Activated CD8-positive, alpha-beta T cell treated with anti-CD3 and anti-CD28 coated beads for 36 hours (primary cell): Measurements from ENCODE around the gene PLCG2. TPM values are rescaled to one million over a fixed set of nuclear protein-coding genes. Genes with fewer than 3 reads are reported as not detected.
"Not testable (repeated sequence)": the region's sequence is repeated elsewhere in the genome, so short reads cannot be mapped to it uniquely, and the experiment has no call there.

Experiments
- ATAC-seq: fragments of 200-7000 bp; cut with Tn5 transposase; one replicate; pipeline ENCODE4 v1.10.0; 2021; ENCODE audit warnings: mild to moderate bottlenecking, moderate library complexity
- CTCF ChIA-PET: fragments of 350-600 bp; sonication (Branson Sonifier 250); formaldehyde crosslinking; loops from one replicate; lab custom pipeline; 2021; ENCODE audit warnings: antibody characterized with exemption; lab: Charles Lee
- POLR2A ChIA-PET: fragments of 350-600 bp; sonication (Branson Sonifier 250); formaldehyde crosslinking; loops from one replicate; lab custom pipeline; 2021; ENCODE audit warnings: antibody characterized with exemption; lab: Charles Lee
- DNase-seq: peaks from one replicate; pipeline ENCODE4 v3.0.0-alpha.2; 2020
- H3K27ac Mint-ChIP-seq: one replicate; pipeline ENCODE4 v1.8.0; 2021; ENCODE audit warnings: mild to moderate bottlenecking, mixed read lengths
- H3K27me3 Mint-ChIP-seq: one replicate; pipeline ENCODE4 v1.8.0; 2021; ENCODE audit warnings: mixed read lengths
- H3K36me3 Mint-ChIP-seq: one replicate; pipeline ENCODE4 v1.8.0; 2021; ENCODE audit warnings: low read depth, mixed read lengths
- H3K4me1 Mint-ChIP-seq: one replicate; pipeline ENCODE4 v1.8.0; 2021; ENCODE audit warnings: low read depth, mixed read lengths
- H3K4me3 Mint-ChIP-seq: one replicate; pipeline ENCODE4 v1.8.0; 2021; ENCODE audit warnings: mild to moderate bottlenecking, moderate library complexity, mixed read lengths
- H3K9me3 Mint-ChIP-seq: one replicate; pipeline ENCODE4 v1.8.0; 2021; ENCODE audit warnings: mixed read lengths
- CTCF ChIP-seq: fragments of 200-600 bp; IDR thresholded peaks from one replicate; pipeline ENCODE4 v1.8.0; 2022; ENCODE audit warnings: antibody characterized with exemption, mild to moderate bottlenecking
- intact Hi-C: fragments of 100-400 bp; cut with micrococcal nuclease; formaldehyde crosslinking; loops from one replicate; pipeline ENCODE4 v1.10.0; 2022
- total RNA-seq, 2 experiments: library from RNA; stranded (reverse); gene quantifications; one replicate each; pipeline ENCODE4 v1.2.3, GENCODE V29; 2021

PLCG2 gene
- total RNA-seq, 2 experiments from 2014 or later = 12.7 to 13.7 TPM

GRCh38 chr16:81756615-81757356, 22.3 kb upstream of the PLCG2 start:
- TF ChIP-seq CTCF = no peak
- ChIA-PET POLR2A (no interaction called here), CTCF (interaction anchor here (0.7 to 1.0 kb wide), 2 partner anchors 22 to 116 kb away, joined by 3 to 4 read pairs; partner anchors contain the start of gene PLCG2)
- Mint-ChIP-seq H3K4me1 (peaks cover 11% of the 10 kb centered on the region), H3K9me3 (no peaks in the 10 kb centered on the region), H3K4me3 (no peak overlapping the region), H3K27me3 (no peaks in the 10 kb centered on the region), H3K27ac (no peak overlapping the region), H3K36me3 (no peaks in the 10 kb centered on the region)
- intact Hi-C loops = no loop called here
- no peak for DNase-seq
- ATAC-seq = no peak

GRCh38 chr16:81758376-81758775, 20.7 kb upstream of the PLCG2 start:
- ATAC-seq (no peak), DNase-seq (no peak)
- no peaks in the 10 kb centered on the region for H3K27me3 Mint-ChIP-seq
- peaks cover 11% of the 10 kb centered on the region for H3K4me1 Mint-ChIP-seq
- ChIA-PET POLR2A (no interaction called here), CTCF (interaction anchor here (1.1 kb wide), 1 partner anchor 21 kb away, joined by 3 read pairs; no protein-coding TSS in a partner anchor)
- intact Hi-C loops = no loop called here
- H3K9me3 Mint-ChIP-seq = no peaks in the 10 kb centered on the region
- H3K36me3 Mint-ChIP-seq = no peaks in the 10 kb centered on the region
- H3K4me3 Mint-ChIP-seq = no peak overlapping the region
- H3K27ac Mint-ChIP-seq = no peak overlapping the region
- TF ChIP-seq CTCF = no peak

GRCh38 chr16:81762322-81762721, 16.8 kb upstream of the PLCG2 start:
- H3K27me3 Mint-ChIP-seq, CTCF ChIA-PET, H3K4me1 Mint-ChIP-seq, H3K27ac Mint-ChIP-seq, DNase-seq, intact Hi-C loops, H3K4me3 Mint-ChIP-seq, H3K9me3 Mint-ChIP-seq, H3K36me3 Mint-ChIP-seq, POLR2A ChIA-PET, ATAC-seq: not testable (repeated sequence)

GRCh38 chr16:81765111-81765919, 13.8 kb upstream of the PLCG2 start:
- Mint-ChIP-seq H3K36me3 (no peaks in the 10 kb centered on the region), H3K27me3 (peaks cover 1% of the 10 kb centered on the region), H3K27ac (no peak overlapping the region), H3K4me3 (no peak overlapping the region), H3K4me1 (no peaks in the 10 kb centered on the region), H3K9me3 (no peaks in the 10 kb centered on the region)
- TF ChIP-seq CTCF = no peak
- POLR2A ChIA-PET = no interaction called here
- no peak for ATAC-seq
- CTCF ChIA-PET = no interaction called here
- intact Hi-C loops = no loop called here
- no peak for DNase-seq

GRCh38 chr16:81765969-81766368, 13.1 kb upstream of the PLCG2 start:
- Mint-ChIP-seq H3K4me3 (no peak overlapping the region), H3K27ac (no peak overlapping the region), H3K9me3 (no peaks in the 10 kb centered on the region), H3K36me3 (no peaks in the 10 kb centered on the region), H3K4me1 (no peaks in the 10 kb centered on the region), H3K27me3 (peaks cover 1% of the 10 kb centered on the region)
- no peak for TF ChIP-seq CTCF
- ChIA-PET CTCF (no interaction called here), POLR2A (no interaction called here)
- ATAC-seq = no peak
- DNase-seq = no peak
- intact Hi-C loops = no loop called here
